Measurements from ENCODE around the gene ST8SIA5.

DNA sequence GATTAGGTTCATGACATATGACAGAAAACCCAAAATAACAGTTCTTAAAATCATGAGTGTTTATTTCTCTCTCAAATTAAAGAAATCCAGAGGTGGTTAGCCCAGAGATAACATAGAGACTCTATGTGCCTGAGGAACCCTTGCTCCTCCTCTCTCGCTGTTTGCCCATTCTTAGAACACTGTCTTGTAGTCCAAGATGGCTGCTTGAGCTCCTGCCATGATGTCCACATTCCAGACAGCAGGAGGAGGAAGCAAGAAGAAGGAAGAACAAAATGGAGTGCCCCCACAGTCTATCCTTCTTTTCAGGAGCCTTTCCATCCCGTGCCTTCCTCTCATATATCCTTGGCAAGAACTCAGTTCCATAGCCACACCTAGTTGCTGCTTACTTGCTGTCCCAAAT lies 13.9 kb upstream of the ST8SIA5 start:
- TF ChIP-seq CTCF (conservative IDR thresholded peaks at IDR 0.05) (no peak), EZH2 (IDR thresholded peaks at IDR 0.05; ENCODE audit: low read depth) (no peak)

All from PC-9 (cell line).